ENCODE results near the gene PPP3CA.
A peak's percentile ranks its signal among the peaks of the same experiment; 100 is the strongest.

The PPP3CA gene

GRCh38 chr4:101286663-101287062 is 60.7 kb downstream of the PPP3CA start:
- no peak for DNase-seq

GRCh38 chr4:101285985-101286384 is 61.3 kb downstream of the PPP3CA start:
- DNase-seq, result no peak

- peak; percentile 50 for DNase-seq
Observed at GRCh38 chr4:101284546-101284945, 62.8 kb downstream of the PPP3CA start.

GRCh38 chr4:101283434-101283833 is 63.9 kb downstream of the PPP3CA start:
- no peak for DNase-seq

- peak; percentile 29 for DNase-seq
Observed at GRCh38 chr4:101282076-101282844, 65.1 kb downstream of the PPP3CA start.

GRCh38 chr4:101280866-101281600 is 66.3 kb downstream of the PPP3CA start:
- no peak for DNase-seq

- peak; percentile 6 for DNase-seq
Observed at GRCh38 chr4:101279377-101279871, 67.9 kb downstream of the PPP3CA start.

GRCh38 chr4:101277671-101278070 is 69.7 kb downstream of the PPP3CA start:
- no peak for DNase-seq

- DNase-seq, result no peak
Observed at GRCh38 chr4:101276661-101277060, 70.7 kb downstream of the PPP3CA start.

GRCh38 chr4:101274888-101275752 is 72.2 kb downstream of the PPP3CA start:
- DNase-seq, result no peak

GRCh38 chr4:101271516-101271915 is 75.8 kb downstream of the PPP3CA start:
- DNase-seq, result no peak

GRCh38 chr4:101269682-101270081 is 77.6 kb downstream of the PPP3CA start:
- DNase-seq, result no peak

GRCh38 chr4:101265816-101266172 is 81.5 kb downstream of the PPP3CA start:
- DNase-seq, result no peak

GRCh38 chr4:101264993-101265815 is 82.1 kb downstream of the PPP3CA start:
- no peak for DNase-seq

- DNase-seq, result no peak
Observed at GRCh38 chr4:101264512-101264911, 82.8 kb downstream of the PPP3CA start.

GRCh38 chr4:101262683-101263082 is 84.6 kb downstream of the PPP3CA start:
- no peak for DNase-seq

GRCh38 chr4:101259876-101260275 is 87.5 kb downstream of the PPP3CA start:
- DNase-seq, result no peak

- no peak for DNase-seq
Observed at GRCh38 chr4:101258883-101259282, 88.4 kb downstream of the PPP3CA start.

- no peak for DNase-seq
Observed at GRCh38 chr4:101256222-101256621, 91.1 kb downstream of the PPP3CA start.

GRCh38 chr4:101254776-101255175 is 92.5 kb downstream of the PPP3CA start:
- no peak for DNase-seq

- DNase-seq, result no peak
Observed at GRCh38 chr4:101253121-101253520, 94.2 kb downstream of the PPP3CA start.

GRCh38 chr4:101252721-101253120 is 94.6 kb downstream of the PPP3CA start:
- no peak for DNase-seq
